H1 (cell line): Measurements from ENCODE around the gene NFAT5. TPM values are rescaled to one million over a fixed set of nuclear protein-coding genes. Genes with fewer than 3 reads are reported as not detected.

ENCODE experiments used
- CTCF ChIA-PET: fragments of 300-600 bp; sonication (Branson Sonifier 250); formaldehyde crosslinking; loops from one replicate; lab custom pipeline; 2021; ENCODE audit not compliant: partially characterized antibody; lab: Charles Lee
- POLR2A ChIA-PET: fragments of 300-600 bp; sonication (Branson Sonifier 250); formaldehyde crosslinking; loops from one replicate; lab custom pipeline; 2021; ENCODE audit warnings: inconsistent platforms; ENCODE audit not compliant: partially characterized antibody; lab: Charles Lee
- DNase-seq, 2 experiments: peaks; one replicate each; pipeline versions ENCODE4 v3.0.0 to v3.0.0-alpha.2; 2010 to 2022; ENCODE audit warnings: low spot score in 2 of 2, low read depth in 1 of 2, mixed read lengths in 1 of 2
- FAIRE-seq: peaks from 2 replicates; lab custom pipeline; 2011; peaks lifted over from hg19 to GRCh38; lab: Jason Lieb, UNC
- H2AFZ ChIP-seq: 2 replicates; pipeline ENCODE4 v1.8.1; 2012; ENCODE audit warnings: low read length, inconsistent platforms
- H2AK5ac ChIP-seq: 2 replicates; pipeline ENCODE4 v1.6.1; 2013; ENCODE audit warnings: low read depth, low read length
- H2BK120ac ChIP-seq: replicated peaks from 2 replicates; pipeline ENCODE3; 2013; ENCODE audit warnings: low read depth, low read length, inconsistent platforms
- H2BK12ac ChIP-seq: 2 replicates; pipeline ENCODE4 v1.6.1; 2013; ENCODE audit warnings: low read depth, low read length
- H2BK15ac ChIP-seq: 2 replicates; pipeline ENCODE4 v1.6.1; 2013; ENCODE audit warnings: low read length
- H2BK20ac ChIP-seq: 2 replicates; pipeline ENCODE4 v1.6.1; 2013; ENCODE audit warnings: low read length
- H2BK5ac ChIP-seq: 2 replicates; pipeline ENCODE4 v1.6.1; 2013; ENCODE audit warnings: low read depth, low read length
- H3K14ac ChIP-seq: 2 replicates; pipeline ENCODE4 v1.6.1; 2013; ENCODE audit warnings: inconsistent platforms; ENCODE audit not compliant: insufficient read length
- H3K18ac ChIP-seq: 2 replicates; pipeline ENCODE4 v1.6.1; 2013; ENCODE audit warnings: low read length; ENCODE audit errors: extremely low read depth
- H3K23ac ChIP-seq: 2 replicates; pipeline ENCODE4 v1.6.1; 2013; ENCODE audit warnings: inconsistent platforms; ENCODE audit not compliant: insufficient read length
- H3K23me2 ChIP-seq: 2 replicates; pipeline ENCODE4 v1.6.1; 2013; ENCODE audit warnings: low read depth, low read length
- H3K27ac ChIP-seq: 2 replicates; pipeline ENCODE4 v1.6.1; 2011; ENCODE audit warnings: low read depth, low read length, inconsistent platforms
- H3K27me3 ChIP-seq, 4 experiments: replicated peaks in 1 of 4; 1 replicate in 1 of 4; 2 replicates in 3 of 4; pipeline versions ENCODE4 v1.6.1 to v1.8.1; 2011 to 2013; ENCODE audit warnings: low read length in 3 of 4, mild to moderate bottlenecking in 3 of 4, inconsistent platforms in 2 of 4, mixed read lengths in 2 of 4, moderate library complexity in 1 of 4; ENCODE audit not compliant: control insufficient read depth in 3 of 4, insufficient read depth in 3 of 4; ENCODE audit errors: extremely low read depth in 1 of 4
- H3K36me3 ChIP-seq, 4 experiments: 2 replicates each; pipeline versions ENCODE4 v1.6.1 to v1.8.1; 2011 to 2013; ENCODE audit warnings: mild to moderate bottlenecking in 4 of 4, low read length in 3 of 4, moderate library complexity in 2 of 4, control low read depth in 1 of 4, inconsistent platforms in 1 of 4; ENCODE audit not compliant: insufficient read depth in 4 of 4, control insufficient read depth in 2 of 4
- H3K4ac ChIP-seq: replicated peaks from 2 replicates; pipeline ENCODE3; 2013; ENCODE audit warnings: low read length, low read depth, mixed read lengths, inconsistent platforms; ENCODE audit not compliant: insufficient read length
- H3K4me1 ChIP-seq, 4 experiments: replicated peaks in 1 of 4; 1 replicate in 1 of 4; 2 replicates in 3 of 4; pipeline versions ENCODE4 v1.6.1 to v1.8.1; 2011 to 2013; ENCODE audit warnings: low read length in 3 of 4, inconsistent platforms in 2 of 4, mixed read lengths in 1 of 4; ENCODE audit not compliant: insufficient read depth in 4 of 4, control insufficient read depth in 3 of 4
- H3K4me2 ChIP-seq, 2 experiments: 2 replicates each; pipeline versions ENCODE4 v1.6.1 to v1.8.1; 2011 to 2013; ENCODE audit warnings: low read depth in 2 of 2, low read length in 2 of 2, control low read depth in 1 of 2, inconsistent platforms in 1 of 2, mild to moderate bottlenecking in 1 of 2; ENCODE audit not compliant: insufficient read depth in 1 of 2
- H3K4me3 ChIP-seq, 4 experiments: fragments of 200-600, 300-600 bp in 1 of 4; sonication (generic), shearing (Covaris generic), sonication (Bioruptor Twin) in 1 of 4; 2 replicates each; pipeline versions ENCODE4 v1.5.1 to v1.8.1; 2011 to 2016; ENCODE audit warnings: low read length in 4 of 4, low read depth in 3 of 4, control low read depth in 2 of 4, inconsistent platforms in 2 of 4, mild to moderate bottlenecking in 2 of 4, mixed read lengths in 1 of 4, moderate library complexity in 1 of 4; ENCODE audit not compliant: insufficient read depth in 2 of 4; ENCODE audit errors: extremely low read depth in 1 of 4
- H3K56ac ChIP-seq: replicated peaks from 2 replicates; pipeline ENCODE3; 2013; ENCODE audit warnings: low read depth, mild to moderate bottlenecking, mixed read lengths, low read length, inconsistent platforms; ENCODE audit not compliant: insufficient read length
- H3K79me1 ChIP-seq: 2 replicates; pipeline ENCODE4 v1.6.1; 2013; ENCODE audit warnings: low read depth, low read length, control low read depth
- H3K79me2 ChIP-seq, 2 experiments: 2 replicates each; pipeline versions ENCODE4 v1.6.1 to v1.8.1; 2012 to 2013; ENCODE audit warnings: low read length in 2 of 2, mild to moderate bottlenecking in 2 of 2, inconsistent platforms in 1 of 2; ENCODE audit not compliant: insufficient read depth in 2 of 2, control insufficient read depth in 1 of 2
- H3K9ac ChIP-seq, 4 experiments: replicated peaks in 1 of 4; 1 replicate in 1 of 4; 2 replicates in 3 of 4; pipeline versions ENCODE4 v1.6.1 to v1.8.1; 2011 to 2013; ENCODE audit warnings: low read depth in 3 of 4, low read length in 3 of 4, control low read depth in 2 of 4, mild to moderate bottlenecking in 2 of 4, moderate library complexity in 2 of 4, inconsistent platforms in 1 of 4; ENCODE audit errors: extremely low read depth in 1 of 4
- H3K9me3 ChIP-seq, 2 experiments: 2 replicates each; pipeline versions ENCODE4 v1.6.1 to v1.8.1; 2012 to 2013; ENCODE audit warnings: mild to moderate bottlenecking in 2 of 2, moderate library complexity in 2 of 2, control low read depth in 1 of 2, inconsistent platforms in 1 of 2, low read depth in 1 of 2, low read length in 1 of 2, mixed read lengths in 1 of 2; ENCODE audit not compliant: insufficient read depth in 2 of 2
- H4K20me1 ChIP-seq, 2 experiments: replicated peaks in 1 of 2; 2 replicates each; pipeline versions ENCODE3 to v1.8.1; 2011 to 2013; ENCODE audit warnings: inconsistent platforms in 2 of 2, low read length in 2 of 2, mild to moderate bottlenecking in 1 of 2; ENCODE audit not compliant: insufficient read depth in 2 of 2, control insufficient read depth in 1 of 2
- H4K5ac ChIP-seq: 2 replicates; pipeline ENCODE4 v1.6.1; 2013; ENCODE audit warnings: low read length, low read depth, mixed read lengths, inconsistent platforms; ENCODE audit not compliant: insufficient read length
- H4K8ac ChIP-seq: 2 replicates; pipeline ENCODE4 v1.8.0; 2013; ENCODE audit warnings: mild to moderate bottlenecking, moderate library complexity, low read length, inconsistent platforms; ENCODE audit not compliant: insufficient read depth; ENCODE audit errors: extremely low read depth
- H4K91ac ChIP-seq: replicated peaks from 2 replicates; pipeline ENCODE3; 2013; ENCODE audit warnings: low read length, mixed read lengths, inconsistent platforms; ENCODE audit not compliant: insufficient read length
- CHD2 ChIP-seq: IDR thresholded peaks from 2 replicates; pipeline ENCODE4 v1.6.1; 2012; ENCODE audit warnings: low read length, improper control_type of control experiment
- EP300 ChIP-seq, 2 experiments: IDR thresholded peaks; 1 replicate in 1 of 2; 2 replicates in 1 of 2; pipeline ENCODE4 v1.6.1; 2011 to 2012; ENCODE audit warnings: low read depth in 2 of 2, low read length in 2 of 2, mild to moderate bottlenecking in 2 of 2, borderline replicate concordance in 1 of 2, inconsistent platforms in 1 of 2, moderate library complexity in 1 of 2
- RAD21 ChIP-seq, 2 experiments: IDR thresholded peaks in 1 of 2; conservative IDR thresholded peaks in 1 of 2; 2 replicates each; pipeline ENCODE4 v1.6.1; 2011; ENCODE audit warnings: low read depth in 2 of 2, low read length in 2 of 2, improper control_type of control experiment in 1 of 2, inconsistent platforms in 1 of 2, mild to moderate bottlenecking in 1 of 2, moderate library complexity in 1 of 2
- SP2 ChIP-seq: IDR thresholded peaks from 2 replicates; pipeline ENCODE4 v1.6.1; 2012; ENCODE audit warnings: mild to moderate bottlenecking, low read length, inconsistent platforms
- SRF ChIP-seq: IDR thresholded peaks from 2 replicates; pipeline ENCODE4 v1.6.1; 2011; ENCODE audit warnings: mild to moderate bottlenecking, low read depth, low read length, moderate library complexity
- TEAD4 ChIP-seq: IDR thresholded peaks from 2 replicates; pipeline ENCODE4 v1.6.1; 2012; ENCODE audit warnings: low read depth, low read length, inconsistent platforms, mixed read lengths
- WGBS, 2 experiments: shearing (Covaris generic) in 1 of 2; methylation state at CpG; one replicate each; pipeline versions ENCODE4 v1.1.6 to v1.1.7; 2013 to 2015; ENCODE audit warnings: low lambda C conversion rate in 2 of 2, mixed read lengths in 2 of 2, inconsistent platforms in 1 of 2, low coverage in 1 of 2, missing lambda C conversion rate in 1 of 2; ENCODE audit not compliant: insufficient replicate concordance in 2 of 2, insufficient coverage in 1 of 2, insufficient read length in 1 of 2; ENCODE audit errors: extremely low coverage in 1 of 2, missing lambda C conversion rate in 1 of 2; 5-methylcytosine and 5-hydroxymethylcytosine counted together
- polyA plus RNA-seq, 7 experiments: library from polyadenylated mRNA; depleted of rRNA in 3 of 7; stranded (reverse) in 5 of 7; unstranded in 2 of 7; fragments of >200 nt in 5 of 7; fragments of 200-250 nt in 2 of 7; gene quantifications; 1 replicate in 5 of 7; 2 replicates in 1 of 7; 4 replicates in 1 of 7; pipeline versions ENCODE4 v1.2.1 to v1.2.3, GENCODE V29; 2011 to 2013; ENCODE audit warnings: missing spikeins in 2 of 7, mixed read lengths in 2 of 7
- total RNA-seq: library from RNA; stranded (reverse); fragmentation: NEBNext Ultra II Directional; extraction: Animal tissue kit (Norgen Biotek cat#: 25700); gene quantifications from 2 replicates; pipeline ENCODE4 v1.2.1, GENCODE V29; 2021
- TF ChIP-seq, protein P1 (sequence below): IDR thresholded peaks from 2 replicates; pipeline ENCODE4 v1.6.1; 2011; ENCODE audit warnings: low read length, improper control_type of control experiment

NFAT5 gene
- total and polyA plus RNA-seq, 2 of the 8 experiments (the other 6 are each of a cell fraction or from before 2014, with no cell fraction given) = 8.9 to 29.0 TPM

DNA sequence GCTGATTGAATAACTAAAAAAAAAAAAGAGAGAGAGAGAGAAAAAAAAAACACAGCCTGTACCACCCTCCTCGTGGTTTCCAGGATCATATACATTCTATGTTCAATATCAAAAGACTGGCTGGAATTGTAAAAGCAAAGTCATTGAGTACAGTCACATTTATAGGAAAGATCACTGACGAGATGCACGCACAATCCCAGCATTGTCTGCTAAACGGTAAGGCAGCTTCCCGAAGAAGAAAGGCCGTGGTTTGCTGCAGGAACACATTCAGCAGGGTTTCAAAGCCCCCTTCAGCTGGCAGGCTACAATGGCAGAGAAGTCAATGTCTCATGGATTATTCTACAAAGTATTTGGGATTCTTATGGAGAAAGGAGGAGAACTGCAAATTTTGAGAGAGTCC lies 151.3 kb downstream of the NFAT5 start:
- CTCF ChIA-PET = interaction anchor here (1.5 to 13.1 kb wide), 2 partner anchors 8 to 38 kb away, joined by 4 to 88 read pairs; partner anchors contain the start of gene NOB1
- H4K8ac ChIP-seq = no peak overlapping the region
- POLR2A ChIA-PET = no interaction called here
- H4K20me1 ChIP-seq = no peaks in the 10 kb centered on the region
- H2AFZ ChIP-seq = no peak overlapping the region
- H3K56ac ChIP-seq = no peak overlapping the region
- no peaks in the 10 kb centered on the region for H3K23me2 ChIP-seq
- no peak overlapping the region for H4K5ac ChIP-seq
- H3K27me3 ChIP-seq = no peaks in the 10 kb centered on the region
- no peak overlapping the region for H3K18ac ChIP-seq
- H3K23ac ChIP-seq = no peak overlapping the region
- FAIRE-seq = no peak
- peaks cover 0 to 7% (median 5%) of the 10 kb centered on the region in 4 experiments; a peak in 3 of 8 replicates for H3K36me3 ChIP-seq
- no peak overlapping the region for H3K4ac ChIP-seq
- no peak overlapping the region for H4K91ac ChIP-seq
- no peaks in the 10 kb centered on the region for H3K79me2 ChIP-seq
- H2BK15ac ChIP-seq = no peak overlapping the region
- TF ChIP-seq SP2 (no peak), SRF (no peak), EP300 (IDR thresholded peaks at IDR 0.05; ENCODE audit: borderline replicate concordance in 1 of 2, low read depth in 2 of 2, low read length in 2 of 2) (no peak), TEAD4 (no peak), CHD2 (no peak), RAD21 (IDR thresholded peaks at IDR 0.05 in 1 of 2, conservative IDR thresholded peaks at IDR 0.05 in 1 of 2; ENCODE audit: low read depth in 2 of 2, low read length in 2 of 2) (no peak)
- TF ChIP-seq, protein P1, sequence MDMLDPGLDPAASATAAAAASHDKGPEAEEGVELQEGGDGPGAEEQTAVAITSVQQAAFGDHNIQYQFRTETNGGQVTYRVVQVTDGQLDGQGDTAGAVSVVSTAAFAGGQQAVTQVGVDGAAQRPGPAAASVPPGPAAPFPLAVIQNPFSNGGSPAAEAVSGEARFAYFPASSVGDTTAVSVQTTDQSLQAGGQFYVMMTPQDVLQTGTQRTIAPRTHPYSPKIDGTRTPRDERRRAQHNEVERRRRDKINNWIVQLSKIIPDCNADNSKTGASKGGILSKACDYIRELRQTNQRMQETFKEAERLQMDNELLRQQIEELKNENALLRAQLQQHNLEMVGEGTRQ = no peak
- no peak overlapping the region for H2BK12ac ChIP-seq
- no peak overlapping the region for H3K4me3 ChIP-seq
- no peak overlapping the region for H3K14ac ChIP-seq
- peak in 1 of 2 experiments; percentile 23 for DNase-seq
- no peak overlapping the region for H2BK5ac ChIP-seq
- H3K9ac ChIP-seq = no peak overlapping the region
- H2AK5ac ChIP-seq = no peak overlapping the region
- no peak overlapping the region for H3K27ac ChIP-seq
- H3K4me1 ChIP-seq = 0 out of 7 replicates have a peak, but pooled peaks cover 0 to 2% (median 0%) of the 10 kb centered on the region in 4 experiments
- H3K9me3 ChIP-seq = no peaks in the 10 kb centered on the region
- H3K4me2 ChIP-seq = no peak overlapping the region
- 97% methylated on average over 6 of the region's 6 CpGs; no CpG with 5 or more reads in 1 of the 2 experiments for WGBS, 2 experiments
- H2BK20ac ChIP-seq = no peak overlapping the region
- H2BK120ac ChIP-seq = no peak overlapping the region
- no peaks in the 10 kb centered on the region for H3K79me1 ChIP-seq
